Measurements from ENCODE around the gene EBI3. TPM values are rescaled to one million over a fixed set of nuclear protein-coding genes. Genes with fewer than 3 reads are reported as not detected.
A peak's percentile ranks its signal among the peaks of the same experiment; 100 is the strongest.

Gene EBI3
- total RNA-seq, 1 experiment from 2014 or later: 0.68 TPM

- H3K4me3 ChIP-seq (ENCODE audit: low read depth, low read length): no peak overlapping the region
- POLR2A ChIA-PET: no interaction called here
These were observed 32.1 kb upstream of the EBI3 start for GRCh38 chr19:4197228-4197624.

GRCh38 chr19:4197625-4198466 lies 31.5 kb upstream of the EBI3 start:
- peak overlapping the region; percentile 82 for H3K4me3 Mint-ChIP-seq (ENCODE audit: unreplicated experiment)
- peaks cover 12% of the 10 kb centered on the region for H3K36me3 Mint-ChIP-seq (ENCODE audit: insufficient read depth, unreplicated experiment)
- H3K27me3 Mint-ChIP-seq (ENCODE audit: insufficient read depth, unreplicated experiment): peaks cover 32% of the 10 kb centered on the region
- H3K4me1 Mint-ChIP-seq (ENCODE audit: low read depth, unreplicated experiment): peaks cover 11% of the 10 kb centered on the region
- TF ChIP-seq CTCF (IDR thresholded peaks at IDR 0.05; ENCODE audit: insufficient read depth in 1 of 2, low read depth in 1 of 2, low read length in 1 of 2, severe bottlenecking in 1 of 2, unreplicated experiment in 1 of 2): no peak
- Histone ChIP-seq H3K4me3 (ENCODE audit: low read depth, low read length) (peak overlapping the region; percentile 22), H3K27me3 (replicated peaks; ENCODE audit: control insufficient read depth, insufficient read depth, low read length) (peaks cover 2% of the 10 kb centered on the region; the same call in 1 of the 2 replicates), H3K36me3 (ENCODE audit: control insufficient read depth, insufficient read depth, low read length) (no peaks in the 10 kb centered on the region), H3K4me1 (no peaks in the 10 kb centered on the region), H3K9me3 (no peaks in the 10 kb centered on the region)
- no TSS peak for BruUV-seq (replicated peaks)
- POLR2A ChIA-PET: no interaction called here
- H3K9me3 Mint-ChIP-seq (ENCODE audit: unreplicated experiment): peaks cover 22% of the 10 kb centered on the region
- CTCF ChIA-PET: interaction anchor here (0.6 kb wide), 1 partner anchor 30 kb away, joined by 3 read pairs; no protein-coding TSS in a partner anchor
- DNase-seq: peak; percentile 42 to 47
- H3K27ac Mint-ChIP-seq (ENCODE audit: unreplicated experiment): no peak overlapping the region
- intact Hi-C loops (cut with micrococcal nuclease; ENCODE audit: unreplicated experiment): no loop called here

More at GRCh38 chr19:4197228-4197624, 32.1 kb upstream of the EBI3 start:
- peaks cover 32% of the 10 kb centered on the region for H3K27me3 Mint-ChIP-seq (ENCODE audit: insufficient read depth, unreplicated experiment)
- H3K36me3 Mint-ChIP-seq (ENCODE audit: insufficient read depth, unreplicated experiment): peaks cover 12% of the 10 kb centered on the region
- no TSS peak for BruUV-seq (replicated peaks)
- CTCF ChIA-PET: no interaction called here
- H3K9me3 Mint-ChIP-seq (ENCODE audit: unreplicated experiment): peaks cover 22% of the 10 kb centered on the region
- Histone ChIP-seq H3K9me3 (no peaks in the 10 kb centered on the region), H3K36me3 (ENCODE audit: control insufficient read depth, insufficient read depth, low read length) (no peaks in the 10 kb centered on the region), H3K4me1 (no peaks in the 10 kb centered on the region), H3K27me3 (replicated peaks; ENCODE audit: control insufficient read depth, insufficient read depth, low read length) (peaks cover 2% of the 10 kb centered on the region; the same call in 1 of the 2 replicates)
- H3K27ac Mint-ChIP-seq (ENCODE audit: unreplicated experiment): no peak overlapping the region
- no peak for TF ChIP-seq CTCF (IDR thresholded peaks at IDR 0.05; ENCODE audit: insufficient read depth in 1 of 2, low read depth in 1 of 2, low read length in 1 of 2, severe bottlenecking in 1 of 2, unreplicated experiment in 1 of 2)
- peaks cover 11% of the 10 kb centered on the region for H3K4me1 Mint-ChIP-seq (ENCODE audit: low read depth, unreplicated experiment)
- intact Hi-C loops (cut with micrococcal nuclease; ENCODE audit: unreplicated experiment): no loop called here
- DNase-seq: no peak
- peak overlapping the region; percentile 82 for H3K4me3 Mint-ChIP-seq (ENCODE audit: unreplicated experiment)

- no peaks in the 10 kb centered on the region for H3K4me1 ChIP-seq
- H3K36me3 ChIP-seq (ENCODE audit: control insufficient read depth, insufficient read depth, low read length): no peaks in the 10 kb centered on the region
- TF ChIP-seq CTCF (IDR thresholded peaks at IDR 0.05; ENCODE audit: insufficient read depth in 1 of 2, low read depth in 1 of 2, low read length in 1 of 2, severe bottlenecking in 1 of 2, unreplicated experiment in 1 of 2): no peak
- no peaks in the 10 kb centered on the region for H3K9me3 ChIP-seq
- H3K4me1 Mint-ChIP-seq (ENCODE audit: low read depth, unreplicated experiment): peaks cover 11% of the 10 kb centered on the region
- ChIA-PET POLR2A (no interaction called here), CTCF (interaction anchor here (0.6 kb wide), 1 partner anchor 31 kb away, joined by 3 read pairs; no protein-coding TSS in a partner anchor)
- no peak for DNase-seq
- no TSS peak for BruUV-seq (replicated peaks)
- peaks cover 2% of the 10 kb centered on the region; the same call in 1 of the 2 replicates for H3K27me3 ChIP-seq (replicated peaks; ENCODE audit: control insufficient read depth, insufficient read depth, low read length)
- H3K4me3 ChIP-seq (ENCODE audit: low read depth, low read length): peak overlapping the region; percentile 22; the same call in 1 of the 2 replicates
- peaks cover 29% of the 10 kb centered on the region for H3K27me3 Mint-ChIP-seq (ENCODE audit: insufficient read depth, unreplicated experiment)
- peaks cover 22% of the 10 kb centered on the region for H3K9me3 Mint-ChIP-seq (ENCODE audit: unreplicated experiment)
- peak overlapping the region; percentile 10 for H3K4me3 Mint-ChIP-seq (ENCODE audit: unreplicated experiment)
- H3K36me3 Mint-ChIP-seq (ENCODE audit: insufficient read depth, unreplicated experiment): peaks cover 12% of the 10 kb centered on the region
- intact Hi-C loops (cut with micrococcal nuclease; ENCODE audit: unreplicated experiment): no loop called here
- H3K27ac Mint-ChIP-seq (ENCODE audit: unreplicated experiment): no peak overlapping the region
These were observed 30.7 kb upstream of the EBI3 start for GRCh38 chr19:4198467-4199126.

Measured in Caco-2 (cell line).